ENCODE results near the gene NPIPB2.

NPIPB2 gene

GRCh38 chr16:11896486-11897176 lies 45.2 kb downstream of the NPIPB2 start:
- DNase-seq: no peak

DNA sequence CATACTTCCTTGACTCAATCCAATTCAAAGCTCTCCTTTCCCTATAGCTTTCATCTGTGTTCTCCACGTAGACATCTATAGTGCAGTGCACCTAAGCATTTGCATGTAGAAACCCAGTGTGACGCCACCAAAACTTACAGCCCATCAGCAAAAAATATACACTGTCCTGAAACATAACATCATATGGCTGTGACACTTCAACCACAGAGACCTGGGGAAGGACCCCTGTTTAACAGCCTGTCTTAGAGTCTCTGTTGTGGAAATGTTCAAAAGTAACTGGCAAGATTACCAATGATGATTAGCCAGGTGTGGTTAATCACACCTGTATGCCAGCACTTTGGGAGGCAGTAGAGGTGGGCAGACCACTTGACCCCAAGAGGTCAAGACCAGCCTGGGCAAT lies 48.3 kb downstream of the NPIPB2 start:
- no peak for DNase-seq

GRCh38 chr16:11892761-11893160 lies 49.1 kb downstream of the NPIPB2 start:
- no peak for DNase-seq

DNA sequence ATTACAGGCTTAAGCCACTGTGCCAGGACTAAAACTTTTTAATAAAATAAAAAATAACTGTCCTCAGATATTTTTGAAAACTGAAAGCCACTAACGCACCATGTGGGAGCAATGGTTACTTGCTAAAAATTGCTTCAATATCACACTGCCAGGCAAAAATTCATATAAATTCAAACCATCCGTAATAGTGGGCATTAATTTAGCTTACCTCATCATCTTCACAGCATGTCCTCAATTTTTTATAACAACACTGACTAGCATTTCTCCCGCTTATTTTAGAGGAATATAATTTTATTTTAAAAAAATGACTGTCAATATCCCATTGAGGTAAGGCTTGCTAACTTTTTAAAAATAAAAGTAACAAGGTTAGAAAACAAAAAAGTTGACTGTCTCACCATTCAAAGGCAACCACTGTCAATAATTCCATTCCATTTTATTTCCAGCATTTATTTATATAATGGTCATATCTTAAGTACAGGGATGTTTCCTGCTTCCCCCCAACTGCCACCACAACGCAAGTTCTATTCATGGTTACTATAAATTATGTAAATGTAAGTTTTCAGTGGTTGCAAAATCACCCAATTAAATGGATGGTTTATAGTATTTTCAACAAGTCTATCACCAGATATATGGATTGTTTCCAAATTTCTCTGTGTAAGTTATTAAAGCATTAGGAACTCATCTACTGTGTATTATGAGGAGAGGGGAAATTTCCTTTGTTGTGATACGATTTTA lies 51.4 kb downstream of the NPIPB2 start:
- no peak for DNase-seq

GRCh38 chr16:11886881-11887280 lies 55.0 kb downstream of the NPIPB2 start:
- DNase-seq: no peak

DNA sequence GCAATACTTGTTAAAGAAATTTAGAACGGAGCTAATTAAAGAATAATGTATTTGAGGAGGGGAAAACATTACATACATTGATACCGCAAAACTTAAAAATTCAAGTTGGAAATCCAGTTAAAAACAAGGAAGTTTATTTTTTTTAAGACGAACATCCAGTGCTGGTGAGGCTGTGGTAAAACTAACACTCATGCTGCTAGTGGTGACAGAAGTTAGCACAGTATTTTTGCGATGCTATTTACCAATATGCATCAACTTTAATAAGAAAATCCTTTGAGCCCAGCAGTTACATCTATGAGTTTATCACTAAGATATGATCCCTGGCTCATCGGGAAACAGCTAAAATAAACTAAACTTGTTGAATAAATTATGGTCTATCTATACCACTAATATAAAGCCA lies 57.8 kb downstream of the NPIPB2 start:
- no peak for DNase-seq

GRCh38 chr16:11880007-11880406 lies 61.8 kb downstream of the NPIPB2 start:
- DNase-seq: no peak

DNA sequence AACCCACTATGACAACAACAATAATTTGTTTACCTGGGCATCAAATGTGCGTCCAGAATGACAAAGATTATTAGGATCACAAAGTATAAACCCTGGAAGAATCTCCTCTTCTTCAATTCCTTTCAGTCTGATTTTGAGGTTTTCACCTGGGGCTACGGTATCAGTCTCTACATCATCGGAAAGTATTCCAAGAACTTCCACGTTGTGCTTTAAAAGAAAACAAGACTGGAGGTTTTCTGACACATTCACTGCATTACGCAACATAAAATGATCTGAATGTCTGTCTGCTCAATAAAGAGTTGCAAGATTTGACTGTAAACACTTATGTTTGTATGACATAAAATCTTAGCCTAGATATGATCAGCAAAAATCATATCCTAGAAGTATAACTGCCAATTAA lies 64.5 kb downstream of the NPIPB2 start:
- no peak for DNase-seq
